HEK293 (cell line): ENCODE measurements around the gene NFIX.

Source experiments
- BCL11A ChIP-seq: fragments of 450-650 bp; formaldehyde crosslinking; IDR thresholded peaks from 2 replicates; pipeline ENCODE4 v1.5.1; 2016; ENCODE audit warnings: low read depth, missing biosample characterization, missing genetic modification characterization
- GFI1B ChIP-seq: fragments of 450-650 bp; formaldehyde crosslinking; IDR thresholded peaks from 2 replicates; pipeline ENCODE4 v1.5.1; 2016; ENCODE audit warnings: missing biosample characterization, missing genetic modification characterization
- GLI2 ChIP-seq: fragments of 450-650 bp; formaldehyde crosslinking; IDR thresholded peaks from 2 replicates; pipeline ENCODE4; 2017; ENCODE audit warnings: missing biosample characterization, missing genetic modification characterization, low read depth, borderline replicate concordance
- GLIS2 ChIP-seq: fragments of 450-650 bp; formaldehyde crosslinking; IDR thresholded peaks from 2 replicates; pipeline ENCODE4 v1.5.1; 2016; ENCODE audit warnings: missing biosample characterization, missing genetic modification characterization
- MEIS1 ChIP-seq: sonication (generic); formaldehyde crosslinking; IDR thresholded peaks from 2 replicates; pipeline ENCODE4 v1.8.1; 2022; ENCODE audit warnings: missing genetic modification reagents, mild to moderate bottlenecking, borderline replicate concordance
- SP7 ChIP-seq: fragments of 450-650 bp; formaldehyde crosslinking; IDR thresholded peaks from 2 replicates; pipeline ENCODE4 v1.5.1; 2016; ENCODE audit warnings: missing biosample characterization, missing genetic modification characterization
- YY1 ChIP-seq: fragments of 450-650 bp; formaldehyde crosslinking; IDR thresholded peaks from 2 replicates; pipeline ENCODE4 v1.5.1; 2018; ENCODE audit warnings: missing biosample characterization, missing genetic modification characterization
- ZBTB48 ChIP-seq: fragments of 450-650 bp; formaldehyde crosslinking; IDR thresholded peaks from 2 replicates; pipeline ENCODE4 v1.5.1; 2016; ENCODE audit warnings: missing biosample characterization, missing genetic modification characterization
- ZFP37 ChIP-seq: fragments of 450-650 bp; formaldehyde crosslinking; IDR thresholded peaks from 2 replicates; pipeline ENCODE4 v1.5.1; 2016; ENCODE audit warnings: missing biosample characterization, missing genetic modification characterization
- ZFP41 ChIP-seq: fragments of 450-650 bp; formaldehyde crosslinking; IDR thresholded peaks from 2 replicates; pipeline ENCODE4 v1.5.1; 2016; ENCODE audit warnings: missing biosample characterization, missing genetic modification characterization, borderline replicate concordance
- ZNF10 ChIP-seq: fragments of 450-650 bp; formaldehyde crosslinking; IDR thresholded peaks from 2 replicates; pipeline ENCODE4 v1.5.1; 2017; ENCODE audit warnings: missing biosample characterization, missing genetic modification characterization
- ZNF112 ChIP-seq: fragments of 450-650 bp; formaldehyde crosslinking; IDR thresholded peaks from 2 replicates; pipeline ENCODE4 v1.5.0; 2017; ENCODE audit warnings: missing biosample characterization, missing genetic modification characterization
- ZNF19 ChIP-seq: fragments of 450-650 bp; formaldehyde crosslinking; IDR thresholded peaks from 2 replicates; pipeline ENCODE4; 2016; ENCODE audit warnings: missing biosample characterization, missing genetic modification characterization, low read depth
- ZNF24 ChIP-seq: fragments of 450-650 bp; formaldehyde crosslinking; IDR thresholded peaks from 2 replicates; pipeline ENCODE4 v1.5.1; 2016; ENCODE audit warnings: missing biosample characterization, missing genetic modification characterization
- ZNF266 ChIP-seq: fragments of 450-650 bp; formaldehyde crosslinking; IDR thresholded peaks from 2 replicates; pipeline ENCODE4 v1.5.1; 2016; ENCODE audit warnings: missing biosample characterization, missing genetic modification characterization, low read depth
- ZNF274 ChIP-seq, 2 experiments: fragments of 200-500 bp in 1 of 2; fragments of 450-650 bp in 1 of 2; sonication (Bioruptor generic) in 1 of 2; formaldehyde crosslinking in 1 of 2; IDR thresholded peaks; 2 replicates each; pipeline versions ENCODE4 v1.5.1 to v1.6.1; 2014 to 2016; ENCODE audit warnings: borderline replicate concordance in 1 of 2, inconsistent platforms in 1 of 2, low read length in 1 of 2, missing biosample characterization in 1 of 2, missing genetic modification characterization in 1 of 2
- ZNF324 ChIP-seq: fragments of 450-650 bp; formaldehyde crosslinking; IDR thresholded peaks from 2 replicates; pipeline ENCODE4 v1.5.1; 2016; ENCODE audit warnings: missing biosample characterization, missing genetic modification characterization
- ZNF473 ChIP-seq: fragments of 450-650 bp; formaldehyde crosslinking; IDR thresholded peaks from 2 replicates; pipeline ENCODE4 v1.5.1; 2017; ENCODE audit warnings: missing biosample characterization, missing genetic modification characterization
- ZNF558 ChIP-seq: fragments of 450-650 bp; formaldehyde crosslinking; IDR thresholded peaks from 2 replicates; pipeline ENCODE4 v1.5.1; 2016; ENCODE audit warnings: missing biosample characterization, missing genetic modification characterization
- ZNF629 ChIP-seq: fragments of 450-650 bp; formaldehyde crosslinking; IDR thresholded peaks from 2 replicates; pipeline ENCODE4 v1.5.1; 2017; ENCODE audit warnings: missing biosample characterization, missing genetic modification characterization
- ZNF776 ChIP-seq: fragments of 450-650 bp; formaldehyde crosslinking; IDR thresholded peaks from 2 replicates; pipeline ENCODE4 v1.5.0; 2017; ENCODE audit warnings: missing biosample characterization, missing genetic modification characterization, borderline replicate concordance
- ZNF792 ChIP-seq: fragments of 450-650 bp; formaldehyde crosslinking; IDR thresholded peaks from 2 replicates; pipeline ENCODE4 v1.5.1; 2016; ENCODE audit warnings: missing biosample characterization, missing genetic modification characterization
- ZNF843 ChIP-seq: fragments of 450-650 bp; formaldehyde crosslinking; IDR thresholded peaks from 2 replicates; pipeline ENCODE4 v1.5.1; 2016; ENCODE audit warnings: missing biosample characterization, missing genetic modification characterization
- TF ChIP-seq, protein P1 (sequence below): fragments of 450-650 bp; formaldehyde crosslinking; conservative IDR thresholded peaks from 2 replicates; pipeline ENCODE4 v1.5.1; 2016; ENCODE audit warnings: low read depth, missing biosample characterization, missing genetic modification characterization
- TF ChIP-seq, protein P2 (sequence below): fragments of 450-650 bp; formaldehyde crosslinking; IDR thresholded peaks from 2 replicates; pipeline ENCODE4 v1.5.1; 2016; ENCODE audit warnings: missing biosample characterization, missing genetic modification characterization
- TF ChIP-seq, protein P3 (sequence below): fragments of 450-650 bp; formaldehyde crosslinking; conservative IDR thresholded peaks from 2 replicates; pipeline ENCODE4 v1.5.1; 2016; ENCODE audit warnings: low read depth, missing biosample characterization, missing genetic modification characterization
- TF ChIP-seq, protein P4 (sequence below): fragments of 450-650 bp; formaldehyde crosslinking; IDR thresholded peaks from 2 replicates; pipeline ENCODE4 v1.5.1; 2016; ENCODE audit warnings: missing biosample characterization, missing genetic modification characterization, low read depth

The NFIX gene

DNA sequence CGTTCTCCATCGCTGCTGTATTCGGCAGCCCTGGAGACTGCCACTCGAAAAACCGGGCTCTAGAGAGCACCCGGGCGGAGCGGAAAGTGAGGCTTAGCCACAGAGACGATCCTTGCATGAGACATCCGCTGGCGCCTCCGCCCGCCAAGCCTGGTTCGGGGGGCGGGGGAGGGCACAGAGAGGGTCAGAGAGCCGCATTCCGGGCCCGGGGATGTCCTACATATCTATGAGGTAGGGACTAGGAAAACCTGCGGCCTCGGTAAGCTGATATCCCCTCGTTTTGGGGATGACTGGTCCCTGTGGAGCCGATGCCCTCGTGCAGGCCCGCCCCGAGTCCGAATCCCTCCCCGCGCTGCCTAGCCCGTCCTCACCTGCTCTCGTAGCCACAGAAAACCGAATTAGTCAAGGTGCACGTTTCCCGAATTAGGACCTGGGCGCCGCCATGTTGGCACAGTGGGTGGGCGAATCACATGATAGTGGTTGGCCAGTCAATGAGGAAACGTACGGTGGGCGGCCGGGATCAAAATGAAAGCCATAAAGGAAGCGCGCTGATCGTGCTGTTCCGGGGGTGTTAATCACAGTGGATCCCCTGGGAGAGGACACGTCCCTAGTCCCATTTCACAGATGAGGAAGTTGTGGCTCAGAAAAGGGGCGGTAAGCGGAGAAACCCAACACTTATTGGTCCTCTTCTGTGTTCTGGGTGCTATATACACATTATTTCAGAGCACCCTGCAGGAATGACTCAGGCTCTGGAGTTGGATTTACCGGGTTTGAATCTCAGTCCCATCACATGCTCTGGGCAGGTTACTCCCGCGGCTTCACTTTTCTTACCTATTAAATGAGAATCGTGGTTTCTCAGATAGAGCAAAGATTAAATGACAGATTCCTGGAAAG lies 121.3 kb downstream of the NFIX start, which contains the start of gene TRMT1 (continued):
- TF ChIP-seq ZNF10 (tag by site-specific recombination) = peak; percentile 26; the same call in 1 of the 2 replicates
- TF ChIP-seq ZNF792 (tag by site-specific recombination) = no peak
- no peak for TF ChIP-seq ZNF112
- TF ChIP-seq ZNF266 (tag by site-specific recombination) = no peak
- TF ChIP-seq ZNF629 = peak; percentile 86
- peak; percentile 97 for TF ChIP-seq YY1 (tag by site-specific recombination)
- TF ChIP-seq ZNF473 = no peak
- TF ChIP-seq, protein P1, sequence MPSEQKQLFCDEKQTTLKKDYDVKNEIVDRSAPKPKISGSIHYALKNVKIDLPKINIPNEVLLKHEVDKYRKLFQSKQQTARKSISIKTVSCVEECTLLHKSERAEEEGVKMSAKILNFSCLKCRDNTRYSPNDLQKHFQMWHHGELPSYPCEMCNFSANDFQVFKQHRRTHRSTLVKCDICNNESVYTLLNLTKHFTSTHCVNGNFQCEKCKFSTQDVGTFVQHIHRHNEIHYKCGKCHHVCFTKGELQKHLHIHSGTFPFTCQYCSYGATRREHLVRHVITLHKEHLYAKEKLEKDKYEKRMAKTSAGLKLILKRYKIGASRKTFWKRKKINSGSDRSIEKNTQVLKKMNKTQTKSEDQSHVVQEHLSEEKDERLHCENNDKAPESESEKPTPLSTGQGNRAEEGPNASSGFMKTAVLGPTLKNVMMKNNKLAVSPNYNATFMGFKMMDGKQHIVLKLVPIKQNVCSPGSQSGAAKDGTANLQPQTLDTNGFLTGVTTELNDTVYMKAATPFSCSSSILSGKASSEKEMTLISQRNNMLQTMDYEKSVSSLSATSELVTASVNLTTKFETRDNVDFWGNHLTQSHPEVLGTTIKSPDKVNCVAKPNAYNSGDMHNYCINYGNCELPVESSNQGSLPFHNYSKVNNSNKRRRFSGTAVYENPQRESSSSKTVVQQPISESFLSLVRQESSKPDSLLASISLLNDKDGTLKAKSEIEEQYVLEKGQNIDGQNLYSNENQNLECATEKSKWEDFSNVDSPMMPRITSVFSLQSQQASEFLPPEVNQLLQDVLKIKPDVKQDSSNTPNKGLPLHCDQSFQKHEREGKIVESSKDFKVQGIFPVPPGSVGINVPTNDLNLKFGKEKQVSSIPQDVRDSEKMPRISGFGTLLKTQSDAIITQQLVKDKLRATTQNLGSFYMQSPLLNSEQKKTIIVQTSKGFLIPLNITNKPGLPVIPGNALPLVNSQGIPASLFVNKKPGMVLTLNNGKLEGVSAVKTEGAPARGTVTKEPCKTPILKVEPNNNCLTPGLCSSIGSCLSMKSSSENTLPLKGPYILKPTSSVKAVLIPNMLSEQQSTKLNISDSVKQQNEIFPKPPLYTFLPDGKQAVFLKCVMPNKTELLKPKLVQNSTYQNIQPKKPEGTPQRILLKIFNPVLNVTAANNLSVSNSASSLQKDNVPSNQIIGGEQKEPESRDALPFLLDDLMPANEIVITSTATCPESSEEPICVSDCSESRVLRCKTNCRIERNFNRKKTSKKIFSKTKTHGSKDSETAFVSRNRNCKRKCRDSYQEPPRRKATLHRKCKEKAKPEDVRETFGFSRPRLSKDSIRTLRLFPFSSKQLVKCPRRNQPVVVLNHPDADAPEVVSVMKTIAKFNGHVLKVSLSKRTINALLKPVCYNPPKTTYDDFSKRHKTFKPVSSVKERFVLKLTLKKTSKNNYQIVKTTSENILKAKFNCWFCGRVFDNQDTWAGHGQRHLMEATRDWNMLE (tag by site-specific recombination) = peak; percentile 43; the same call in 1 of the 2 replicates
- TF ChIP-seq ZFP37 = no peak
- TF ChIP-seq ZNF274 (IDR thresholded peaks at IDR 0.05; ENCODE audit: low read length) = no peak
- TF ChIP-seq ZNF274 (tag by site-specific recombination; IDR thresholded peaks at IDR 0.05; ENCODE audit: borderline replicate concordance) = no peak
- no peak for TF ChIP-seq ZFP41 (tag by site-specific recombination)
- TF ChIP-seq ZNF776 (tag by site-specific recombination) = no peak
- no peak for TF ChIP-seq ZNF19
- peak; percentile 49; the same call in 1 of the 2 replicates for TF ChIP-seq BCL11A (tag by site-specific recombination)
- TF ChIP-seq, protein P2, sequence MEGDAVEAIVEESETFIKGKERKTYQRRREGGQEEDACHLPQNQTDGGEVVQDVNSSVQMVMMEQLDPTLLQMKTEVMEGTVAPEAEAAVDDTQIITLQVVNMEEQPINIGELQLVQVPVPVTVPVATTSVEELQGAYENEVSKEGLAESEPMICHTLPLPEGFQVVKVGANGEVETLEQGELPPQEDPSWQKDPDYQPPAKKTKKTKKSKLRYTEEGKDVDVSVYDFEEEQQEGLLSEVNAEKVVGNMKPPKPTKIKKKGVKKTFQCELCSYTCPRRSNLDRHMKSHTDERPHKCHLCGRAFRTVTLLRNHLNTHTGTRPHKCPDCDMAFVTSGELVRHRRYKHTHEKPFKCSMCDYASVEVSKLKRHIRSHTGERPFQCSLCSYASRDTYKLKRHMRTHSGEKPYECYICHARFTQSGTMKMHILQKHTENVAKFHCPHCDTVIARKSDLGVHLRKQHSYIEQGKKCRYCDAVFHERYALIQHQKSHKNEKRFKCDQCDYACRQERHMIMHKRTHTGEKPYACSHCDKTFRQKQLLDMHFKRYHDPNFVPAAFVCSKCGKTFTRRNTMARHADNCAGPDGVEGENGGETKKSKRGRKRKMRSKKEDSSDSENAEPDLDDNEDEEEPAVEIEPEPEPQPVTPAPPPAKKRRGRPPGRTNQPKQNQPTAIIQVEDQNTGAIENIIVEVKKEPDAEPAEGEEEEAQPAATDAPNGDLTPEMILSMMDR (tag by site-specific recombination) = no peak
- peak; percentile 76; the same call in 1 of the 2 replicates for TF ChIP-seq ZBTB48
- TF ChIP-seq ZNF558 (tag by site-specific recombination) = peak; percentile 82
- TF ChIP-seq ZNF843 = peak; percentile 57
- TF ChIP-seq MEIS1 (CRISPR knock-in tag) = no peak
- peak; percentile 96 for TF ChIP-seq ZNF324 (tag by site-specific recombination)
- TF ChIP-seq, protein P3, sequence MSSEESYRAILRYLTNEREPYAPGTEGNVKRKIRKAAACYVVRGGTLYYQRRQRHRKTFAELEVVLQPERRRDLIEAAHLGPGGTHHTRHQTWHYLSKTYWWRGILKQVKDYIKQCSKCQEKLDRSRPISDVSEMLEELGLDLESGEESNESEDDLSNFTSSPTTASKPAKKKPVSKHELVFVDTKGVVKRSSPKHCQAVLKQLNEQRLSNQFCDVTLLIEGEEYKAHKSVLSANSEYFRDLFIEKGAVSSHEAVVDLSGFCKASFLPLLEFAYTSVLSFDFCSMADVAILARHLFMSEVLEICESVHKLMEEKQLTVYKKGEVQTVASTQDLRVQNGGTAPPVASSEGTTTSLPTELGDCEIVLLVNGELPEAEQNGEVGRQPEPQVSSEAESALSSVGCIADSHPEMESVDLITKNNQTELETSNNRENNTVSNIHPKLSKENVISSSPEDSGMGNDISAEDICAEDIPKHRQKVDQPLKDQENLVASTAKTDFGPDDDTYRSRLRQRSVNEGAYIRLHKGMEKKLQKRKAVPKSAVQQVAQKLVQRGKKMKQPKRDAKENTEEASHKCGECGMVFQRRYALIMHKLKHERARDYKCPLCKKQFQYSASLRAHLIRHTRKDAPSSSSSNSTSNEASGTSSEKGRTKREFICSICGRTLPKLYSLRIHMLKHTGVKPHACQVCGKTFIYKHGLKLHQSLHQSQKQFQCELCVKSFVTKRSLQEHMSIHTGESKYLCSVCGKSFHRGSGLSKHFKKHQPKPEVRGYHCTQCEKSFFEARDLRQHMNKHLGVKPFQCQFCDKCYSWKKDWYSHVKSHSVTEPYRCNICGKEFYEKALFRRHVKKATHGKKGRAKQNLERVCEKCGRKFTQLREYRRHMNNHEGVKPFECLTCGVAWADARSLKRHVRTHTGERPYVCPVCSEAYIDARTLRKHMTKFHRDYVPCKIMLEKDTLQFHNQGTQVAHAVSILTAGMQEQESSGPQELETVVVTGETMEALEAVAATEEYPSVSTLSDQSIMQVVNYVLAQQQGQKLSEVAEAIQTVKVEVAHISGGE (tag by site-specific recombination) = peak; percentile 71
- TF ChIP-seq SP7 (tag by site-specific recombination) = peak; percentile 92
- TF ChIP-seq GFI1B (tag by site-specific recombination) = peak; percentile 88
- peak; percentile 41; the same call in 1 of the 2 replicates for TF ChIP-seq GLIS2 (tag by site-specific recombination)
- TF ChIP-seq, protein P4, sequence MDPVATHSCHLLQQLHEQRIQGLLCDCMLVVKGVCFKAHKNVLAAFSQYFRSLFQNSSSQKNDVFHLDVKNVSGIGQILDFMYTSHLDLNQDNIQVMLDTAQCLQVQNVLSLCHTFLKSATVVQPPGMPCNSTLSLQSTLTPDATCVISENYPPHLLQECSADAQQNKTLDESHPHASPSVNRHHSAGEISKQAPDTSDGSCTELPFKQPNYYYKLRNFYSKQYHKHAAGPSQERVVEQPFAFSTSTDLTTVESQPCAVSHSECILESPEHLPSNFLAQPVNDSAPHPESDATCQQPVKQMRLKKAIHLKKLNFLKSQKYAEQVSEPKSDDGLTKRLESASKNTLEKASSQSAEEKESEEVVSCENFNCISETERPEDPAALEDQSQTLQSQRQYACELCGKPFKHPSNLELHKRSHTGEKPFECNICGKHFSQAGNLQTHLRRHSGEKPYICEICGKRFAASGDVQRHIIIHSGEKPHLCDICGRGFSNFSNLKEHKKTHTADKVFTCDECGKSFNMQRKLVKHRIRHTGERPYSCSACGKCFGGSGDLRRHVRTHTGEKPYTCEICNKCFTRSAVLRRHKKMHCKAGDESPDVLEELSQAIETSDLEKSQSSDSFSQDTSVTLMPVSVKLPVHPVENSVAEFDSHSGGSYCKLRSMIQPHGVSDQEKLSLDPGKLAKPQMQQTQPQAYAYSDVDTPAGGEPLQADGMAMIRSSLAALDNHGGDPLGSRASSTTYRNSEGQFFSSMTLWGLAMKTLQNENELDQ (tag by site-specific recombination) = no peak
- no peak for TF ChIP-seq GLI2 (tag by site-specific recombination)
- TF ChIP-seq ZNF24 = peak; percentile 95
